C4-2B (cell line): ENCODE results near the gene ANGPTL8.

Experiments
- CTCF ChIP-seq: fragments of 450-650 bp; conservative IDR thresholded peaks from 2 replicates; pipeline ENCODE4 v1.5.1; 2017; ENCODE audit warnings: mild to moderate bottlenecking
- ZFX ChIP-seq: fragments of 450-650 bp; IDR thresholded peaks from 2 replicates; pipeline ENCODE4 v1.6.1; 2017

- TF ChIP-seq CTCF (no peak), ZFX (no peak)
These were observed 35.2 kb downstream of the ANGPTL8 start for GRCh38 chr19:11274533-11275086.
